ENCODE results near the gene PDPK1. TPM values are rescaled to one million over a fixed set of nuclear protein-coding genes. Genes with fewer than 3 reads are reported as not detected.

PDPK1 gene
- total and polyA plus RNA-seq, 2 donors from 2014 or later: 14.3 to 52.3 TPM

DNA sequence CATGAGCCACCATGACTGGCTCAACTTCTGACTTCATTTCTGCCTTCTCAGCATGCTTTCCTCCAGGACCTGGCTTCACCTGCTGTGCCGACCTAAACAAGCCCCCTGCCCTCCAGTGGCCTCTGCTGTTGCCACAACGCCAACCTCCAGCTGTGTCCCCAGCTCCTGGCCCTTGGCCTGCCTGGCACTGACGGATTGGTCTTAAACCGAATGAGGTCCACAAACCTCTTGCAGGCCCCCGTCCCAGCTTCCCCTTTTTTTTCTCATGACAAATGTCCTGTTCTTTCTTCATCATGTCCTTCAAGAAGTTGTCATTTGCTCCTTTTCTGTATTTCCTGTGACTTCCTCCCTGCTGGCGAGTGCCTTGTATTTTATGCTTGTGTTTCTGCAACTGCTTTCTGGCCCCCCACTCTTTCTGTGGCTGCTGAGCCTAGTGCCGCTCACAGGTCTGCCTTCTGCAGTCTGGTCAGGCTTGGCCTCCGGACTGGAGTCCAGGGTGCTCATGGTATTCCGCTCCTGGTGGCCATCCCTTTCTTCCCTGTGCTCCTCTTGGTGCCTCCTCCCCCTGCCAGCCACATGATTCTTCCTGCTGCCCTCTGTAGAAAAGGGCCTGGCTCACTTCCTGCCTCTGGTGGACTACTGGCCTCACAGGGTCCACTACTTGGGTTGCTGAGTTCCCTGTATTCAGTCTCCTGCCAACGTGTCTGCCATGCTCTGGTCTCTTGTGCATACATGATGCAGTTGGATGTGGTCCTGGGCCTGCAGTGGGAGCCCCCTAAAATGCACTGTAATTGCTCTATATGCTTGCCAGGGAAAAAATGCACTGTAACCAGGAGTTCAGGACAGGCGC, 21.2 kb upstream of the PDPK1 start:
- H3K9me3 ChIP-seq (ENCODE audit: control insufficient read depth in 2 of 3, insufficient read depth in 1 of 3, low read length in 3 of 3): no peaks in the 10 kb centered on the region
- DNase-seq (peak in 1 of 5 donors; percentile 70), FAIRE-seq (no peak)
- peak overlapping the region; percentile 33 to 99 for H3K27ac ChIP-seq (ENCODE audit: low read depth in 2 of 2, low read length in 2 of 2)
- no peaks in the 10 kb centered on the region for H3K27me3 ChIP-seq (ENCODE audit: control insufficient read depth, insufficient read depth, low read length)
- peaks cover 0 to 14% (median 0%) of the 10 kb centered on the region in 3 donors for H3K36me3 ChIP-seq (ENCODE audit: control insufficient read depth in 2 of 3, insufficient read depth in 3 of 3, low read length in 3 of 3)
- intact Hi-C loops (cut with DNase I): no loop called here
- no peak for TF ChIP-seq CTCF (IDR thresholded peaks at IDR 0.05; ENCODE audit: borderline replicate concordance, extremely low read depth, insufficient read depth)
- H3K9ac ChIP-seq (ENCODE audit: low read length in 3 of 3): peak overlapping the region in 2 of 3 donors; percentile 39 to 97
- peaks cover 0 to 66% (median 29%) of the 10 kb centered on the region in 3 donors for H3K4me1 ChIP-seq (ENCODE audit: control insufficient read depth in 2 of 3, insufficient read depth in 2 of 3, low read depth in 1 of 3, low read length in 3 of 3)
- H3K4me3 ChIP-seq (ENCODE audit: low read length in 3 of 3): peak overlapping the region; percentile 12 to 91 (median 83)

DNA sequence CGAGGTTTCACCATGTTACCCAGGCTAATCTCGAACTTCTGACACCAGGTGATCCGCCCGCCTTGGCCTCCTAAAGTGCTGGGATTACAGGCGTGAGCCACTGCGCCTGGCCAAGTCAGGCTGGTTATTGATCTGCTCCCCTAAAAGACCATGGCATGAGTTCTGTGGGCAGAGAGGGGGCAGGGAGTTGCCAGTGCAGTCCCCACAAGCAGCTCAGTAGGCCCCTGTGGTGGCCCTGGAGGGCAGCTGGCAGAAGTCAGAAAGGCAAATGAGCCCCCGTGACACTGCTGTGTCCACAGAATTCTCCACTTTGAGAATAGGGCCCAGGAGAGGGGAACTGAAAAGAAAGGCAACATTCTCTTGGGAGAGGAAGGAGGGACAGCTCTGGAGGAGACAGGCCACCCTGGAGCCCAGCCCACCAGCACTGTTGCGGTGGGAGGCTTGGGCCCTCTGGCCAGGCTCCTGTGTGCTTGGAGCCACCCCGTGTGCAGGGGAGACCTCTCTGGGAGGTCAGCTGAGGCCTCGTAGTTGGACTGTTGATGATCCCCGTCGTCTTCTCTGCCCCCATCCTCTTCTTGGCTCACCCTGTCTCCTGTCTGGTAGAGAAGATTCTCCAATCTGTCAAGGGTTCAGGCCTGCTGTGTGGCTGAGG, 19.7 kb upstream of the PDPK1 start:
- Histone ChIP-seq H3K27ac (ENCODE audit: low read depth in 2 of 2, low read length in 2 of 2) (no peak overlapping the region), H3K9me3 (ENCODE audit: control insufficient read depth in 2 of 3, insufficient read depth in 1 of 3, low read length in 3 of 3) (no peaks in the 10 kb centered on the region), H3K9ac (ENCODE audit: low read length in 3 of 3) (peak overlapping the region in 1 of 3 donors; percentile 34), H3K4me3 (ENCODE audit: low read length in 3 of 3) (peak overlapping the region in 1 of 3 donors; percentile 91), H3K27me3 (ENCODE audit: control insufficient read depth, insufficient read depth, low read length) (no peaks in the 10 kb centered on the region), H3K4me1 (ENCODE audit: control insufficient read depth in 2 of 3, insufficient read depth in 2 of 3, low read depth in 1 of 3, low read length in 3 of 3) (peaks cover 0 to 53% (median 15%) of the 10 kb centered on the region in 3 donors), H3K36me3 (ENCODE audit: control insufficient read depth in 2 of 3, insufficient read depth in 3 of 3, low read length in 3 of 3) (peaks cover 0 to 14% (median 0%) of the 10 kb centered on the region in 3 donors)
- intact Hi-C loops (cut with DNase I): no loop called here
- DNase-seq (peak in 1 of 5 donors; percentile 55), FAIRE-seq (no peak)
- TF ChIP-seq CTCF (IDR thresholded peaks at IDR 0.05; ENCODE audit: borderline replicate concordance, extremely low read depth, insufficient read depth): no peak

- Histone ChIP-seq H3K4me1 (ENCODE audit: control insufficient read depth in 2 of 3, insufficient read depth in 2 of 3, low read depth in 1 of 3, low read length in 3 of 3) (peaks cover 0 to 57% (median 15%) of the 10 kb centered on the region in 3 donors), H3K9ac (ENCODE audit: low read length in 3 of 3) (peak overlapping the region in 1 of 3 donors; percentile 34), H3K27ac (ENCODE audit: low read depth in 2 of 2, low read length in 2 of 2) (peak overlapping the region in 1 of 2 donors; percentile 72), H3K36me3 (ENCODE audit: control insufficient read depth in 2 of 3, insufficient read depth in 3 of 3, low read length in 3 of 3) (peaks cover 0 to 18% (median 0%) of the 10 kb centered on the region in 3 donors), H3K9me3 (ENCODE audit: control insufficient read depth in 2 of 3, insufficient read depth in 1 of 3, low read length in 3 of 3) (no peaks in the 10 kb centered on the region), H3K27me3 (ENCODE audit: control insufficient read depth, insufficient read depth, low read length) (no peaks in the 10 kb centered on the region), H3K4me3 (ENCODE audit: low read length in 3 of 3) (no peak overlapping the region)
- DNase-seq: peak in 2 of 5 donors; percentile 67 to 88
- intact Hi-C loops (cut with DNase I): no loop called here
- no peak for FAIRE-seq
- TF ChIP-seq CTCF (IDR thresholded peaks at IDR 0.05; ENCODE audit: borderline replicate concordance, extremely low read depth, insufficient read depth): no peak
These were observed 18.8 kb upstream of the PDPK1 start for GRCh38 chr16:2518823-2519710.
